NCI-H1105 (cell line): Measurements from ENCODE around the gene FAM240B.

Source experiments
- DNase-seq: peaks from one replicate; lab custom pipeline; 2025; lab: John Stamatoyannopoulos, UW

The FAM240B gene

DNA sequence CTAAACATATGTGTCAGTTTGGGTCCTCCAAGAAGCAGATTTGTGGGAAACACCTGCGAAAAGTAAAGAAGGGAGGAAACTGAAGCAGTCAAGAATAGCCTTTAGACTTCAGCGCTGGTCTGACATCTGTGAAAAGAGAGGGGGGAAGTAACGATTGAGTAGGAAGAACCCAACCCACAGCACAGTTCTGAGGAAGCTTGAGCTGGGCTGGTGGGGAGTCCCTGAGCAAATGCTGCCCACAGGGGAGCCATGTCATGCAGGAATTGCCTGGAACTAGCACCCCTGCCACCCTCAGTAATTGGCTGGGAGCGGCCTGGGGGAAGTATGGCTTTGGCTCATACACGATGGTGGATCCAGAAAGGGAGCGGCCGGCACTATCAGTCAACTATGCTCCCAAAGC is 20.6 kb downstream of the FAM240B start:
- DNase-seq = no peak

DNA sequence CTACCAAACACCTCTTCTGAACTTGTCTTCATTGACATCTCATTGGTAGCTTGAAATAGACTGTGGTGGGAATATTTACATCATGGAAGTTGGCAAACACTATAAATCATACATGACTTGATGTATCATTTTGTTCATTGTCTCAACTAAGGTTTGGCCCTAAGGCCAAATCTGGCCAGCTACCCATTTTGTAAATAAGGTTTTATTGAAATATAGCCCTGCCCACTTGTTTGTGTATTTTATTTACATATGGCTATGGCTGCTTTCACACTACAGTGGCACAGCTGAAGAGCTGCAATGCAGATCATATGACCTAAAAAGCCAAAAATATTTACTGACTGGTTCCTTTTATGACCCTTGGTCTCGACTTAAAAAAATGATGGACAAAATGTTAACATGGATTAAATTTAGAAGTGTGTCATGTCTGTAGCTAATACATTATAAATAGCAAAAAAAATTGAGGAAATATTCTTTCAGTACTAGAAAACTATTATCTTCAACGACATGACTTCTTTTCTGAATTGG is 22.1 kb downstream of the FAM240B start:
- no peak for DNase-seq

DNA sequence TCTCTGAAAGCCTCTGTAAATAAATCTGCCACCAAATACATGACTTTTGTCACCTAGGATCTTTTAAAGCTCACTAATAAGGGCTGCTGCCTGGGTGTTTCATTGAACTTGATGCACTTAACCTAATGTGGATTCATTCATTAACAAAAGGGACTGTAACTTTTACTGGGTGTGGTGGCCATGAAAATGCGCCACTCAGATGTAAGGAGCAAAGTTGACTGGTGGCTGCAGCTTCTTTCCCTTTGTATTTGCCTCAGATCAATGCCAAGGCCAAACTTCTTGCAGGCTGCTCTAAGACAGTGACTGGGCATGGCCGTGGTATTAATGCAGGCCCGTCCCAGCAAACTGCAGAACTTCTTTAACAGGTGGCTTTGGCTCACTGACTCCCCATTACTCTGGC is 22.9 kb downstream of the FAM240B start:
- no peak for DNase-seq

DNA sequence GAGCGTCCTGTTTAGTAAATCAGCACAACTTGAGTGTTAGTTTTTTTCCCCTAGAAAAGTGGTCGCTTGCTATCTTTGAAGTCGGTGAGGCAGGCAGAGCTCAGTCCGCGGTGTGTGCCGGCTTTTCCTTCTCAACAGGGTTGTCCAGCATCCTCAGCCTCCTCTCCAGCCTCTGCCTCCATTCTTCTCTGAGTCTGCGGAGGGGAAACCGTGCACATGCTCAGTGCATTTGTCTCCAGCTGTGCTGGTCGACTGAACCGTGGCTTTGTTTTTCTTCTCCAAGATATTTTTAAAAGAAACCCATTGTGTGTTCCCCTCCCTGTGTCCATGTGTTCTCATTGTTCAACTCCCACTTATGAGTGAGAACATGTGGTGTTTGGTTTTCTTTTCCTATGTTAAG is 25.3 kb downstream of the FAM240B start:
- no peak for DNase-seq

DNA sequence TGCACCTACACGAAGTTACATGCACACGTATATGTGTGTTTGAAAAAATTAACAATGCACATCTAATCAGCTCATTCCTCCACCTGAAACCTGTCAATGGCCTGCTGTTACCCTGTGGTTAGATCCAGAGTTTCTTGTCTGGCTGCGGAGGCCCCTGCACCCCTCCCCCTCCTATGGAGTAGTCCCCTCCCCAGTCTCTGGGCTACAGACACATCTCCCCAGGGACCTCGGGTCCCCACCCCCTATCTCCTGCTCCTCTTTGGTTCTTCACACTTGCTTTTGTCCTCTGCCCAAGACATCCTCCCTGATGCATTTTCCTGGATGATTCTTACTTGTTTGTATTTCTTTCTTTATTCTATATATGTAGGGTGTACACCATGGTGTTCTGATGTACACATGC is 27.2 kb downstream of the FAM240B start:
- DNase-seq = no peak

DNA sequence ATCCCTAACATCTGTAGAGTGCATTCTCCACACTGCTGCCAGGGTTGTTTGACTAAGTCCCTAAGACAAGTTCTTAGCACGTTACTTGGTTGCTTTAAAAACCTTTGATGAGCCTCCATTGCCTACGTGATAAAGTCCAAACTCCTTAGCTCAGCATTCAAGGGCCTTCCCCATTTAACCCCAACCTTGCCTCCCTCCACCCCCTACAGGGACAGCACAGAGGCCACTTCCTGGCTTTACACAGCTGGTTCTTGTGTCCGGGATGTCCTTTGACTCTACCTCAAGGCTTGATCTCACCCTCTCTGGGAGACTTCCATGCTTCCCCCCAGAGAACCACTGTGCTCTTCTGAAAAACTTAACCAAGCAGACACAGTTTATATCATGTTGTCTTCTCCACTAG is 29.4 kb downstream of the FAM240B start:
- no peak for DNase-seq

DNA sequence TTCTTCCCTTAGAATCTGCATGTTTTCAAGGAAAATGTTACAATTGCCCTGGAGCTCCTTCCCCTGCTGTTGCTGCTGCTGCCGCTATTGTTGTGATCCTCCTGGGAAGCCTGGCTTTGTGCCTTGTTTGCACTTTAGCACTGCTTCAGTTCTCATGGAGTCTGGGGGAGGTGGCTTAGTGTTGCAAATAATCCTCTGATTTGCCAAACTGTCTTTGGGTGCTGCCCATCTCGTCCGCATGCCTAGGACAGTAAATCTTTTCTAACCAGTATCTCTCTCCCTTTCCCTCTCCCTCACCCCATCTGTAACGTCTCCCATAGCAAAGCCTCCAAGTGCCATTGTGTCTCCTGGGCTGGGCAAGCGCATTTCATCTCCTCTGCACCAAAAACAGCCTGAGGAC is 30.3 kb downstream of the FAM240B start:
- DNase-seq = no peak

DNA sequence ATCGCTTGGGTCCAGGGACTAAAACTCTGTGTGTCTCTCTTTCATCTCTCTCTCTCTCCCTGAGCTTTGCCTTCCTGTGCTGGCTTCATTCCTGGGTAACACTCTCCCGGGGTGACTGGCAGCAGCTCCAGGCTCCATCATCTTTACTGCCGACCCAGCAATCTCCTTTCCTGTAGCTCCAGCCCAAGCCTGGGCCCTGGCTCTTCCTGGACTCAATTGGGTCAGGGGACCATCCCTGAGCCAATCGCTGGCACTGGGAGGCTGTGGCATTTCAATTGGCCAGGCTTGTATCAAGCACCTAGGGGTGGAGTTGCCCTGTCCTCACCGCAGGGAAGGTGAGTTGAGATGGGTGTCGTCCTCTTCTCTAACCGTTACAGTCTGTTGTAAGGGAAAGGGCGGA is 31.9 kb downstream of the FAM240B start:
- DNase-seq = no peak

DNA sequence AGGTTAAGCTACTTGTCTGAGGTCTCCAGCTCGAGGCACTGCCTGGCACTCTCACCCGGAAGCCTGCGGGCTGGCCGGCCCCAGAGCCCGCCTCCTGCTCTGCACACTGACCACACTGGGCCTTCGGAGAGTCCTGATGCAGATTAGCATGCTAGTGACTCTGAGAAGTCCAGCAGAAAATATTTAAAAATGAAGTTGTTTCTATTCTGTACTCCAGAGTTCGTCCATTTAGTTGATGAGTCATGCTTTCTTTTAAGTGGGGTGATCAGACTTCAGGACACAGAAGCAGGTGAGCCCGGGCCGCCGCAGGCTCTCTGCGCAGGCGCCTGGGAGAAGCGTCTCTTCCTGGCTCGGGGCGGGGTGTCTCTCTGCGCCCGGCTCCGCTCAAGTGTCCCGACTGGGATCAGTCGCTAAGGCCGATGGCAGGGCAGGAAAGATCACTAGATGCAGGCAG is 32.5 kb downstream of the FAM240B start:
- no peak for DNase-seq

DNA sequence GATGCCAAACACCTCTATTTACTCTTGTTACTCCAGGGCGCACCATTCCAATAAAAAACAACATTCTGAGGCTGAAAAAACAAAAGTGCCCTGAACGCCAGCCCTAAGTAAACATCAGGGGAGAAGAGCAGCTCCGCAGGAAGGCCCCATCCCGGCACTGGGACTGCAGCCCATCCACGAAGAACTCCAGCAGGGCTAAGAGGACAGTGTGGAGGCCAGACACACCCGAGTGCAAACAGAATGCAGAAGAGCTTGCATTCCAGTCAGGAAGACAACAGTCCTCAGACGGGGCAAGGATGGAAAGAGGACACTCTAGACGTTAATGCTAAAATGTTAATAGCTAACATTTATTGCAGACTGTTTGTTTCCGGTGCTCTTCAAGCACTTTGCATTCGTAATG is 33.0 kb downstream of the FAM240B start:
- DNase-seq = no peak

DNA sequence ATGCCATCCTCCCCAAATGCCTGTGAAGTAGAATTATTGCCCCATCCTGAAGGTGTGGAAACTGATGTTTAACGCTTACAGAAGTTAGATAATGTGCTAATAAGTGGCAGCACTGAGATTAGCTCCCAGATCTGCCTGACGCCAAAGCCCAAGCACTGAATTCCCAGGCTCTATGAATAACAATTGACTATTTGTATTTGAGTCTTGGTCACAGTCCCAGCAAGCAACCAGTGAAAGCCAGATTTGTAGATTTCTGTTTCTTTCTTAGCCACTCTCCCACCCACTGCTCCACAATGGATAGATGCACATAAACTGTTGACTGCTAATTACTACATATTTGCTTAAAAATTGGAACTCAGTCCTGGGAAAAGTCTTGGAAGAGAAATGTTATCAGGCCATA is 34.4 kb downstream of the FAM240B start:
- no peak for DNase-seq

DNA sequence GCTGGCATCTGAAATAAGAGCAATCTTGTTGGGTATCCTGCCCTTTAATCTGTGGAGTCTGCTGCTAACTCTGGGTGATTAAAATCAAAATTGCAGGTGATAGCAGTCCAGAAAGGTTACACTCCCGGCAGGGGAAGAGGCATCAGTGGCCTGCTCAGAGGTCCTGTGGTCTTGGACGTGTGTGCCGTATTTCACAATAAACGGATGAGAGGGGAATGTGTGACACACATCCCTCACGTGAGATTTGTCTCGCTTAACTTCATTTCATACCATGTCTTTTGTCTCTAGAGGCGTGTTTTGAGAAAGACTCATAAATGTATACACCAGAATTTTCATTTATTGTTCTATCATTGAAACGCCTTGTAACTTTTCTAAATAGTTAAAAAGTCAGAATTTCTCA is 36.6 kb downstream of the FAM240B start:
- DNase-seq = no peak

DNA sequence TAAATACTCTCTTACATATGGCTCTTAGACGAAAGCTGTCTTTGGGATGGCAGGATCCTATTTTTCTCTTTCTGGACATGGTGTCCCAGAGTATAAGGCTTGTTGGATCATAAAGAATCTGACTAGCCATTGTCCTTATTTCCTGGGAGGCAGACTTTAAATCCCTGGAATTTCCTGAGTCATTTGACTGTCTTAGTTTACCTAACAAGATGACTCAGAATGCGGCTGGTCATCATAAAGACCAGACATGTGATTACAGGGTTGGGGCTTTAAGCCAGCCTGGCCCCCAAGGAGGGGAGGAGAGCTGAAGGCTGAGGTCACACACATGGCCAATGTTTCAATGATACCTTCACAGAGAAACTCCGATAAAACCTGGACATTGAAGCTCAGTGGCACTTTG is 37.2 kb downstream of the FAM240B start:
- DNase-seq = no peak

DNA sequence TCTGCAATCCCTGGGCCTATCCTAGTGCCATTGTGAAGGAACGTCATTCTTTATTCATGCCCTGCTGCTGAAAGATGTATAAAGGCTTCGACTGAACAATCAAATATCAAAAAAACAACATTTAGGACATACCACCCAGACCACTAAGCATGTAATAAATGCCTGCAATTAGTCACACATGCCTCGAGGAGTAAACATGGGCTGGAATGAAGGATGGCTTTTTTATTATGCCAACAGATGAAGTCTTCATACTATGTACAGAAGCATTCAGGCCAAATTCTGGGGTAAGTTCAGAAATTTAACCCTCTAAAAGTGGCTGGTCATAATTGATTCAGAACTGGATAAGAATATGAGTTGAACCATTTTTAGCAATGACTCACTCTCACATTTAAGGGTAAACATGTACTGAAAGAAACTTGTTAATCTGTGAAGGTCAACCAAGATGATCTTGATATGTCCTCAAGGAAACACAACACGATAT is 38.1 kb downstream of the FAM240B start:
- no peak for DNase-seq

DNA sequence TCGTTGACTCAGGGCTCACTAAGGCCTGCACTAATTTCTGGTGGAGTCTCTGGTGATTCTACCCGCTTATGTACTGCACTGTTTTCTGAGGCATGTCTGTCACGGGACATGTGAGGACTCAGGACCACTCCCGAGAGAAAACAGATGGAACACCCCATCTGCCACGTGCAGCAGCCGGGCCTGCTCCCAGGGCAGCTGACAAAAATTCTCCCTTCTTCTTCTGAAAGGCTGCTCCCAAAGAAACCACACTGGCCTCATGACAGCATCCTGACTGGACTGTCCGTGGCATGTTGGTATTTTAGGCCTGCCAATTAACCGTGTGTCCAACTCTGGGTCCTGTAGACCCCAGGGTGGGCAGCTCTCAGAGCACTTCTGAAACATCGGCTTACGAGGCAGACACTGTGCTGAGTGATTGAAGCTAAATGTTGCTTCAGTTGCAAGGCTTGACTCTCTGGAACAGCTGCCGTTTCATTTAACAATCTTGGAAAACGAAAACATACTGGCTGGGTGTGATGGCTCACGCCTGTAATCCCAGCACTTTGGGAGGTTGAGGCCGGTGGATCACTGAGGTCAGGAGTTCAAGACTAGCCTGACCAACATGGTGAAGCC is 39.0 kb downstream of the FAM240B start:
- DNase-seq = no peak

DNA sequence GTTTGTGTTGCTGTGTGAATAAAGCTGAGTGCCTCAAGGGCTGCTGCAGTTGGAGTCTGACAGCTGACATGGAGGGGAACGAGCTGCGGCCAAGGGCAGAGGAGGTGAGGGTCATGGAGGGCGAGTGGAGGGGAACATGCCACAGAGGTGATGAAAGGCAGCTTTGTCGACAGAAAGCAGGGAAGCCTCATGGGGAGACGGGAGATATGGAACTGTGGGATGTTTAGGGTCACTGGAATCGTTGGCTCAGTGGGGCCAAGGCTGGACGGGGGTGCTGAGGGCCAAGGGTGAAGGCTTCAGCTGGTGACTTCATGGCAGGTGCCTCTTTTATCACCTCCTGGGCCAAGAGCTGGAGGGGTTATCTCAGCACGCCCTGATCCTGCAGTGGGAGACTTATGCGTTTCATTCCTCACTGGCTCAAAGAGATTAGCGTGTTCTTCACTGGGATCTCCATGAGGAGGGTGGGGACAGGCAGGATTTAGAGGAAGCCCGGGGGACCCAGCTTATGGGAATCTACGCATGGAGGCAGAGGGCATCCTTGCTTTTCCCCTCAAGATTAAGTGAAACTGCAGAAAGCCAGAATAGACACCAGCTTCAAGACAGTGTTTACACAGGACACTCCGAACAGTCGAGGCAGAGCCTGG is 42.2 kb downstream of the FAM240B start:
- DNase-seq = no peak

DNA sequence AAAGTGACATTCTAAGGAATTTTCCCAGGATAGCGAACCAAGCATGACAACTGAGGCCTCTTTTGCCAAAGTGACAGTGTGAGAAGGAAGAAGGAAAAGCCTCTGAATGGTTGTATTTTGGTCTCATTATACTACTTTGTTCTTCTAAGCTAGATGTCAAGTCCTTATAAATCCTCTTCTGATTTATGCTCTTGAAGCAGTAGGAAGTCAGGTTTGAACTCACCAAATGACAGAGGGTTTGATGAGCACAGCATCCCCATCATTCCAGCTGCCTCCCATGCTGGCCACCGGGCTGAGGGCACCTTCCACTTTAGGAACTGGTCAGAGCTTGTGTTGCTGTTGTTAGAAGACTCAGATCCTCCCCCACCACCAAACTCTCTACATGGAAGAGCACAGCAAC is 44.1 kb downstream of the FAM240B start:
- DNase-seq = no peak

DNA sequence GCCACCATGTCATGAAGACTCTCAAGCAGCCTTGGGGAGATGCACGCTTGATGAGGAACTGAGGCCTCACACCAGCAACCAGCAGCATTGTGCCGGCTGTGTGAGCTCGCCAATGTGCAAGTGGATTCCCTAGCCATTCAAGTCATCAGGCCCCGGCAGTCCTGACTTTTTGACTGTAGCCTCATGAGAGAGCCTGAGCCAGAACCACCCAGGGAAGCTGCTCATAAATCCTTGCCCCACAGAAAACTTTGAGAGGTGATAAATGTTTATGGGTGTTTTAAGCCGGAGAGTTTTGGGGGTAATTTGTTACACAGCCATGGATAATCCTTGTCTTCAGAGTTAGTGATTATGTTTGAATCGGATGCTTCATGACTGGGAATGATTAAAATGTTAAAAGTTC is 44.7 kb downstream of the FAM240B start:
- no peak for DNase-seq

DNA sequence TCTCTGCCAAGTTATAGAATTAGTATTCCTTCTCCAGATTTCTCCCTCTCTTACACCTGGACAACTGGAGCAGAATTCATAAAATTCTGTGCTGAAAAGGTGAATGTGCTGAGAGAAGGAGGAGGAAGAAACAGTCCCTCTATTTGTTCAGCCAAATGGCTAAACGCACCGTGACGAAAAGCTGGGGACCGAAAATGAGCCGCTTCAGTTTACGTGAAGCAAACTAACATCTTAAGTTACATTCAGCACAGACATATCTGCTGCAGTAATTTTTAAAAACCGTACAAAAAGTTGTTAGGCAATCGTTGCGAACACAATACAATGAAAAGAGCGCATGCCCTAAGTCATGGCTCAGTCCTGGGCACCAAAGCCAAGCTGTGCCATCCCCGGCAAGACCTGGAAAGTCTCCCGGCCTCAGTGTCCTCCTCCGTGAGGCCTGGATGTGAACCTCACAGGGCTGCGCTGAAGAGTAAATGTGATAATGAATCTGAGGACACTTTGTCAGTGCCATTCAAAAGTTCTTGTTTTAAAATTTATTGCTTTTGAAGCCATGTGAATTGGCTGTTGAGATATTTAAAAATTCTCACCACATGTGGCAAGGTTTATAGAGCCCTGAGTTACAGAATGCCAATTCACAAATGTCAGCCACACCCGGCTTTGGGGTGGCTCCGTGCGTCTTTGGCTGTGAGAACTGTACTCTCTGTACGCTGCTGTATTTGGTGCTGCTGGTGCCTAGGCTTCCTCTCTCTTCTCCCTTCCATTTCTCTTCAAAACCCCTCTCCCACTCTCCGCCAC is 46.3 kb downstream of the FAM240B start:
- no peak for DNase-seq

DNA sequence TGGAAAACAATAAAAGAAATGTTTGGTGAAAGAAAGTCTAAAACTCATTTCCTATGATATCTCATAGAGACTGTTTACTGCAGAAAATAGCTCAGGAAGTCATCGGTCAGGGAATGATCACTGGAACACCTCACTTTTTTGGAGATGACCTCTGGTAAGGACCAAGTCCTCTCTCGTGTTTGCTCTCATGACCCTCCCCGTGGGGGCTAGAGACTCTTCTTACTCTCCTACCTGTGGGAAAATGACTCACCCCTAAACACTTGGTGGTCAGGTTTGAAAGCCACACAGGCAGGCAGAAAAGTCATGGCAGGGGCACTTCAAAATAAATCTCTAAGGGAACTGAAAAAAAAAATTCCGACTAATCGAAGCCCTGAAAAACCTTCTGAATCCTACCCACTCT is 48.2 kb downstream of the FAM240B start:
- no peak for DNase-seq

DNA sequence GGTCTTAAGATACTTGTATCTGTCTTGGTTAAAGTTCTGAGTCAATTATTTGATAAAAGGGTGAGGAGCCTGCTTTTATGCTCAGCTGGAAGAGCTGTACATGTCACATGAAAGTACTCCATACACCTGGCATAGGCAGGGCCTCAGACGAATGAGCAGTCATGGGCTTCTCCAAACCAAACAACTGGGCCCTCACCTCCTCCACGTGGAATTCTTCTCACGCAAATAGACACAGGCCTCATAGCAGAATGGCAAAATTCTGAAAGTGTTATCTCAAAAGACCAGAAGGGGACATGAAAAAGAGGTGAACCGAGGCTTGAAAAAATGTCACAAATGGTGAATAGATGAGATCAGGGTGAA is 48.6 kb downstream of the FAM240B start:
- DNase-seq = no peak

DNA sequence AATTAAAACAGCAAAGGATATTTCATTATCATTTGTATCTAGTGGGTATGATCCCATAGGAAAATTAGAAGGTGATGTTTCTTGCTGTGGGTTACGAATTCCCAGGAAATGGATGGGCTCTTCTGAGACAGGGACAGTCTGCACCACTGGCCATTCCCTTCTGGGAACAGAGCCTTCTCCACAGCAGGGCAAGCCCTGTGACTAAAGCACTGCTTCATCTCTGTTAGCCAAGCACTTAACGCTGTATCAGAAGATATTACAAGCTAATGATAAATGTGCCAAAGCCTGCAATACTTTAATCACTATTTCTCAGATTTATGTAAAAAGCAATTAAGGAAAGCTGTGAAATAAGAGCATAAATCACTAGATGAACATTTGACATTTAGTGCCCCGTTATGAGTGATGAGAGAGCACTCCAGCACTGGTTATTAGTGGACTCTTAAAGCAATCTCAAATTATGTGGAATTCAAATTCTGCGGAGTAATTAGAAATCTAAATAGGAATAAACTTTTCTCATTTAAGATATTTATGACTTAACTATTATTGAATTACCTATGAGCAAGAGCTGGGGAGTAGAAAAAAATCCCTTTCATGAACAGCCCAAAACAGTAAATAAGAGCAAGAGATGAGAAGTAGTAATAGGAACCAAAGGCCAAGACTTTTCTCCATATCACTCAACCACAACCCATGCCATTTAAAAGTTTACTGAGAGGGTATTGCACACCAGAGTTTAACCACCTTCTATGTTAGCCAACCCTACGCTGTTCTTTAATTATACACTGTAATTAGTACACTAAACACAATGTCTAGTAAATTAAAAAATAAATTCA is 49.2 kb downstream of the FAM240B start:
- no peak for DNase-seq
